Measurements from ENCODE around the gene ABCC8. TPM values are rescaled to one million over a fixed set of nuclear protein-coding genes. Genes with fewer than 3 reads are reported as not detected.

ABCC8 gene
- total and polyA plus RNA-seq, 9 donors, result 0.38 to 1.8 (median 0.71) TPM; not detected in 2

DNA sequence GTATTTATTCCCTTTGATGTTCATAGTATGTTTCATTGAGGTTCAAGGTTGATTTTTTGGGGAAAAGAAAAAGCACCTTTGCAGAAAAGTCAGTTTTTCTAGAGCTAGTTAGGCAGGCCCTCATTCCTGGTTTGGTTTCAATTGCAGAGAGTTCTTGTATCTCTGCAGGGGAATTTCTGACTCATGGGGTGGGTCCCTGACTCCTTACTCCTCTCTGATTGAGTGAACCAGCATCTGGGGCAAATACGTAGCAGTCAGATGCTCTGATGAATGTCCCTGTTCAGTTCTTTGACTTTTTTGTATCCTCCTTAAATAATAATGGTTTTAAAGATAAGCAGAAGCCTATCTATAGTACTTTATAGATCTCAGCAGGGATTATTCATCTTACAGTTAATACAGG, 132.7 kb downstream of the ABCC8 start:
- intact Hi-C loops (cut with DNase I), result no loop called here
- 63 to 90% (median 69%) methylated on average over 1 of the region's 1 CpG for WGBS, 3 donors
- no peaks in the 10 kb centered on the region for H3K9me3 ChIP-seq
- DNase-seq, result no peak
- TF ChIP-seq POLR2A (IDR thresholded peaks at IDR 0.05) (no peak), EP300 (IDR thresholded peaks at IDR 0.05) (no peak)
- TF ChIP-seq, protein P1, sequence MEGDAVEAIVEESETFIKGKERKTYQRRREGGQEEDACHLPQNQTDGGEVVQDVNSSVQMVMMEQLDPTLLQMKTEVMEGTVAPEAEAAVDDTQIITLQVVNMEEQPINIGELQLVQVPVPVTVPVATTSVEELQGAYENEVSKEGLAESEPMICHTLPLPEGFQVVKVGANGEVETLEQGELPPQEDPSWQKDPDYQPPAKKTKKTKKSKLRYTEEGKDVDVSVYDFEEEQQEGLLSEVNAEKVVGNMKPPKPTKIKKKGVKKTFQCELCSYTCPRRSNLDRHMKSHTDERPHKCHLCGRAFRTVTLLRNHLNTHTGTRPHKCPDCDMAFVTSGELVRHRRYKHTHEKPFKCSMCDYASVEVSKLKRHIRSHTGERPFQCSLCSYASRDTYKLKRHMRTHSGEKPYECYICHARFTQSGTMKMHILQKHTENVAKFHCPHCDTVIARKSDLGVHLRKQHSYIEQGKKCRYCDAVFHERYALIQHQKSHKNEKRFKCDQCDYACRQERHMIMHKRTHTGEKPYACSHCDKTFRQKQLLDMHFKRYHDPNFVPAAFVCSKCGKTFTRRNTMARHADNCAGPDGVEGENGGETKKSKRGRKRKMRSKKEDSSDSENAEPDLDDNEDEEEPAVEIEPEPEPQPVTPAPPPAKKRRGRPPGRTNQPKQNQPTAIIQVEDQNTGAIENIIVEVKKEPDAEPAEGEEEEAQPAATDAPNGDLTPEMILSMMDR (IDR thresholded peaks at IDR 0.05), result no peak
- H3K27ac ChIP-seq, result no peak overlapping the region
- no peaks in the 10 kb centered on the region for H3K36me3 ChIP-seq
- H3K4me1 ChIP-seq (ENCODE audit: insufficient read depth), result no peaks in the 10 kb centered on the region
- H3K4me3 ChIP-seq, result no peak overlapping the region
- H3K27me3 ChIP-seq, result no peaks in the 10 kb centered on the region

DNA sequence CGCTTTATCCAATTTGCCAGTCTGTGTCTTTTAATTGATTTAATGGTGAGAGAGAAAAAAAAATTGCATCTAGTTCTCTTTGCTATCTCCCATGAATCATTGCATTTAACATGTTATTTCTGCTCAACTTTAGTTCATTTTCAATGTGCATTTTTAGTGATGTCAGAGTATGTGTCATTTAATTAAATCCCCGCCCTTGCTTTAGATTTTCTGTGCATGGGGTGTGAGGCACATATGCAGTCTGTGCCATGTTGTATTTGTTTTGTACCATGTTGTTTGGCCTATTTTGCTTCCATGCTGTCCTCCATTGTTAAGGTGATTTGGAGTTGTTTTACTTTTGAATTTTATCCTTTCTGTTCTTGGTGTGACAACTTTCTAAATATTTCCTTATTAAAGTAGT, 133.4 kb downstream of the ABCC8 start:
- Histone ChIP-seq H3K36me3 (no peaks in the 10 kb centered on the region), H3K27ac (no peak overlapping the region), H3K27me3 (no peaks in the 10 kb centered on the region), H3K4me1 (ENCODE audit: insufficient read depth) (no peaks in the 10 kb centered on the region), H3K4me3 (no peak overlapping the region), H3K9me3 (no peaks in the 10 kb centered on the region)
- no peak for DNase-seq
- 97 to 100% (median 98%) methylated on average over 2 of the region's 2 CpGs for WGBS, 3 donors
- intact Hi-C loops (cut with DNase I), result no loop called here
- no peak for TF ChIP-seq EP300 (IDR thresholded peaks at IDR 0.05)
- TF ChIP-seq, protein P1 (IDR thresholded peaks at IDR 0.05), result no peak
- TF ChIP-seq POLR2A (IDR thresholded peaks at IDR 0.05), result no peak

Other genes with a start within 250 kb of the ABCC8 start
- 100 to 1,000 TPM in 2 of 7 donors, 10 to 100 TPM in 5; 36.7 to 116 (median 86.1) TPM for gene NUCB2, start 200.1 kb downstream of the ABCC8 start, total RNA-seq
- gene NUCB2, start 200.1 kb downstream of the ABCC8 start, polyA plus RNA-seq, result 100 to 1,000 TPM in 1 of 2 donors, 10 to 100 TPM in 1; 57.6 to 108 TPM
- gene NCR3LG1, start 125.0 kb downstream of the ABCC8 start, total RNA-seq, result 1 to 10 TPM; 2.4 to 7.7 (median 4.0) TPM
- 1 to 10 TPM in 1 of 2 donors, under 1 TPM in 1; 0.75 to 3.5 TPM for gene NCR3LG1, start 125.0 kb downstream of the ABCC8 start, polyA plus RNA-seq
- under 1 TPM in 6 of 7 donors, not detected in 1; 0.35 to 0.92 (median 0.61) TPM for gene KCNJ11, start 88.2 kb downstream of the ABCC8 start, total RNA-seq
- under 1 TPM in 1 of 2 donors, not detected in 1; 0.31 TPM for gene KCNJ11, start 88.2 kb downstream of the ABCC8 start, polyA plus RNA-seq
- gene USH1C, start 67.6 kb upstream of the ABCC8 start, total RNA-seq, result 1 to 10 TPM in 1 of 7 donors, under 1 TPM in 2, not detected in 4; 0.25 to 1.2 (median 0.80) TPM
- 1 to 10 TPM in 1 of 2 donors, not detected in 1; 1.2 TPM for gene USH1C, start 67.6 kb upstream of the ABCC8 start, polyA plus RNA-seq
- not detected for gene OTOG, start 70.4 kb upstream of the ABCC8 start, total RNA-seq
- gene OTOG, start 70.4 kb upstream of the ABCC8 start, polyA plus RNA-seq, result not detected
- gene MYOD1, start 242.7 kb upstream of the ABCC8 start, total RNA-seq, result not detected
- gene MYOD1, start 242.7 kb upstream of the ABCC8 start, polyA plus RNA-seq, result not detected

Data from ovary (tissue), 9 donors.